ENCODE measurements around the gene ARHGEF40. TPM values are rescaled to one million over a fixed set of nuclear protein-coding genes. Genes with fewer than 3 reads are reported as not detected.

ARHGEF40 gene
- total RNA-seq, 1 experiment from 2014 or later, result 74.2 TPM

DNA sequence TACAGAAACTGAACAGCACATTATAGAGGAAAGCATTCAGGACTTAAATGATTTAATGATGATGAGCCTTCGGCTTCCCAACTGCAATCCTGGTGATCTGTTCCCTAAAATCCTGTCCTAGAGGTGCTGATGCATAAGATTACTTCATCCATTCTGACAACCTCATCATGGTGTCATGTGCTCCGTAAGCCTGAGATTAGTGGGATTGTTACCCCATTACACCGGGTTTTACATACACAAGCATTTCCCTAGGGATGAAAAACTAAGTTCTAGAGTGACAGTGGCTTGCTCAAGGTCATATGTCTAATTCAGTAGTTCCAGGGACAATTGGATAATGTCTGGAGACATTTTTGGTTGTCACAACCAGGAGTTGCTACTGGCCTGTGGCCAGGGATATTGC, 32.9 kb upstream of the ARHGEF40 start (continued):
- TF ChIP-seq MYBL2 (CRISPR knock-in tag; IDR thresholded peaks at IDR 0.05), result no peak
- no peak for TF ChIP-seq EMX1 (CRISPR knock-in tag; IDR thresholded peaks at IDR 0.05)
- TF ChIP-seq ZNF416 (CRISPR knock-in tag; IDR thresholded peaks at IDR 0.05), result no peak

DNA sequence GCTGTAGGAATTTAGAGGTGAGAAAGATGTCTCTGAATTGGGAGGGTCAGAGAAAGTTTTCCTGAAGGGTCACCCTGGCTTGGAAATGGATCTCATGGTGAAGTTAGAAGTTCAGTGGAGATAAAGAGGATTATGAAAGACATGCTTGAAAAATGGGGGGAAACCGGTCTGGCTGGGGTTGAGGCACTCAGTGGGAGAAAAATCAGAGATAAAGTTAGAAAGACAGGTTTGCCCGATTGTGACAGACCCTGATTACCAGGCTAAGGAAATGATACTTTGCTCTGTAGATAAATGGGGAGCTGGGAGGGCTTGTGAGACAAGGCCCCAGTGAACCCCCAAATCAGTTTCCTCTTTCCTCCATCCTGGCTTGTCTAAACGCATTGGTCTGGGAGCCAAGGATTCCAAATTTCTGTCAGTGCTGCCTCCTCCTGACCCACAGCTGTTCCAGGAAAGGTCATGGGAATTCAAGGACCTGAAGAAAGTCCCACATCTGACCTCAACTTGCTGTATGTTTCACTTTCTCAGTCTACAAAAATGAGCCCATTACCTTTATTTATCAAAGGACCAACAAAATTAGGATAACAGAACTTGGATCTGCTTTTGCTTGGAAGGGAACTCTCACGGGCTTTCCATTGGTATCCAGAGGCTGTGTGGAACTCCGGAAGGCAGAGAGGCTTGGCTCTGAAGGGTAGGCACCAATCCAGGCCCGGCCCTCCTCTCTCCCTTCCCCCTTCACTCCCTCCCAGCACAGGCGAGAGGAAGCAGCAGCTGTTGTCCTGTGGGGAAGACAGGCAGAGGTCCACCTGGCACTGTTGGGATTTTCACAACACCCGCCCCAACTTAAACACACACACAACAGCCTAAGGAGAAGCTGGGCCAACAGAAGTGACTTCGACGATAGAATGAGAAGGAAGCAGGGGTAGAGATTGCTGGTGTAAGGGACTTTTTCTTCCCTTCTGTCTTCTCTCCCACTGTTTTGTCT, 31.4 kb upstream of the ARHGEF40 start:
- Mint-ChIP-seq H3K4me1 (peaks cover 26% of the 10 kb centered on the region), H3K27me3 (ENCODE audit: low read depth) (peaks cover 3% of the 10 kb centered on the region; the same call in 1 of the 2 replicates), H3K27ac (peak overlapping the region; percentile 49), H3K36me3 (no peaks in the 10 kb centered on the region), H3K9me3 (no peaks in the 10 kb centered on the region), H3K4me3 (peak overlapping the region; percentile 25; the same call in 1 of the 2 replicates)
- DNase-seq (ENCODE audit: low spot score) (peak; percentile 68), ATAC-seq (peak; percentile 97)
- TF ChIP-seq SOX15 (CRISPR knock-in tag; IDR thresholded peaks at IDR 0.05), result no peak
- no peak for TF ChIP-seq CBFB (CRISPR knock-in tag; IDR thresholded peaks at IDR 0.05; ENCODE audit: low read depth)
- ChIA-PET POLR2A (interaction anchor here (1.0 to 2.8 kb wide), 3 partner anchors 12 to 64 kb away, joined by 3 to 26 read pairs (median 3); no protein-coding TSS in a partner anchor), CTCF (interaction anchor here (1.1 to 7.0 kb wide), 30 partner anchors 7 to 379 kb away, joined by 3 to 670 read pairs (median 15); partner anchors contain the start of genes ARHGEF40, NDRG2, RNASE4 and RNASE8)

DNA sequence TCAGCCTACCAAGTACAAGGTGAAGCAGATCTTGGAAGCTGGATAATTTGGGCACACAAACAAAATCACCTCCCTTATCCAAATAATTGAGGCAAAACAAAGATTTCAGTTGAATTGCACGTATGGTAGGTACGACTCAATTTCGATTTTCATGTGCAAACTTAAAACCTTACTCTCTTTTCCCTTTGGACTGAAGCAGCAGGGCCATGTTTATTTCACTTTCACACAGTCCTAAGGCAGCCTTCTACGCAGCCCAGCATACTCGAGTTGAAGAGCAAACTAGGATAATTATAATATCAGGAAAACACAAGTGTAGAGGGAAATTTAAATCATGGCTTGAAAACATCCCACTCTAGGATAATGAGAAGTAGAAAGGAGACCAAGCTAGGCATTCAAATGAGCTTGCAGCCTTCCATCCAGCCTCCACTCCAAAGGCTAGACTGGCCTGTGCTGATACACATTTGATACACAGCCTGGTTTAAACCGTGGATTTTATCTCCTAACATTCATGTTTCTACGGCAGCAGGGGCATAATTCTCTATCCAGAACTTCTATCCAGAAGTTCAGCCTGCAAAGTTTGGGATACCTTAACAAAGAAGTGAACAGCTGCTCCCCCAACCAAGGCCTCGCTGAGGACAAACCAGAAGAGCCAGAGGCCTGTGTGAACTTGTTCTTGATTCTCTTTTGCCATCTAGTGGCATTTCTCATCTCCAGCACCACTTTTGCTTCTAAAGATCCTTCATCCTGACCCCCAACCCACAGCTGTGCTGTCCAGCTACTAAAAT, 30.3 kb upstream of the ARHGEF40 start:
- peak overlapping the region; percentile 72; the same call in 1 of the 2 replicates for H3K27ac Mint-ChIP-seq
- TF ChIP-seq TP53 (CRISPR knock-in tag; IDR thresholded peaks at IDR 0.05), result no peak
- TF ChIP-seq, protein P1, sequence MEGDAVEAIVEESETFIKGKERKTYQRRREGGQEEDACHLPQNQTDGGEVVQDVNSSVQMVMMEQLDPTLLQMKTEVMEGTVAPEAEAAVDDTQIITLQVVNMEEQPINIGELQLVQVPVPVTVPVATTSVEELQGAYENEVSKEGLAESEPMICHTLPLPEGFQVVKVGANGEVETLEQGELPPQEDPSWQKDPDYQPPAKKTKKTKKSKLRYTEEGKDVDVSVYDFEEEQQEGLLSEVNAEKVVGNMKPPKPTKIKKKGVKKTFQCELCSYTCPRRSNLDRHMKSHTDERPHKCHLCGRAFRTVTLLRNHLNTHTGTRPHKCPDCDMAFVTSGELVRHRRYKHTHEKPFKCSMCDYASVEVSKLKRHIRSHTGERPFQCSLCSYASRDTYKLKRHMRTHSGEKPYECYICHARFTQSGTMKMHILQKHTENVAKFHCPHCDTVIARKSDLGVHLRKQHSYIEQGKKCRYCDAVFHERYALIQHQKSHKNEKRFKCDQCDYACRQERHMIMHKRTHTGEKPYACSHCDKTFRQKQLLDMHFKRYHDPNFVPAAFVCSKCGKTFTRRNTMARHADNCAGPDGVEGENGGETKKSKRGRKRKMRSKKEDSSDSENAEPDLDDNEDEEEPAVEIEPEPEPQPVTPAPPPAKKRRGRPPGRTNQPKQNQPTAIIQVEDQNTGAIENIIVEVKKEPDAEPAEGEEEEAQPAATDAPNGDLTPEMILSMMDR (IDR thresholded peaks at IDR 0.05), result 0 out of 2 replicates have a peak, but pooled peaks have one; percentile 25
- no peak for TF ChIP-seq JAZF1 (CRISPR knock-in tag; IDR thresholded peaks at IDR 0.05)
- TF ChIP-seq, protein P2, sequence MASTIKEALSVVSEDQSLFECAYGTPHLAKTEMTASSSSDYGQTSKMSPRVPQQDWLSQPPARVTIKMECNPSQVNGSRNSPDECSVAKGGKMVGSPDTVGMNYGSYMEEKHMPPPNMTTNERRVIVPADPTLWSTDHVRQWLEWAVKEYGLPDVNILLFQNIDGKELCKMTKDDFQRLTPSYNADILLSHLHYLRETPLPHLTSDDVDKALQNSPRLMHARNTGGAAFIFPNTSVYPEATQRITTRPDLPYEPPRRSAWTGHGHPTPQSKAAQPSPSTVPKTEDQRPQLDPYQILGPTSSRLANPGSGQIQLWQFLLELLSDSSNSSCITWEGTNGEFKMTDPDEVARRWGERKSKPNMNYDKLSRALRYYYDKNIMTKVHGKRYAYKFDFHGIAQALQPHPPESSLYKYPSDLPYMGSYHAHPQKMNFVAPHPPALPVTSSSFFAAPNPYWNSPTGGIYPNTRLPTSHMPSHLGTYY (CRISPR knock-in tag; IDR thresholded peaks at IDR 0.05), result no peak
- H3K27me3 Mint-ChIP-seq (ENCODE audit: low read depth), result peaks cover 3% of the 10 kb centered on the region; the same call in 1 of the 2 replicates
- POLR2A ChIA-PET, result interaction anchor here (1.0 to 2.8 kb wide), 8 partner anchors 13 to 63 kb away, joined by 3 to 26 read pairs (median 4); partner anchors contain the start of gene ARHGEF40
- no peaks in the 10 kb centered on the region for H3K9me3 Mint-ChIP-seq
- DNase-seq (ENCODE audit: low spot score) (peak; percentile 33), ATAC-seq (peak; percentile 74)
- peak overlapping the region; percentile 25 for H3K4me3 Mint-ChIP-seq
- no peaks in the 10 kb centered on the region for H3K36me3 Mint-ChIP-seq
- peaks cover 26% of the 10 kb centered on the region for H3K4me1 Mint-ChIP-seq
- CTCF ChIA-PET, result interaction anchor here (0.6 to 7.0 kb wide), 52 partner anchors 8 to 483 kb away, joined by 3 to 670 read pairs (median 6); partner anchors contain the start of genes ARHGEF40, NDRG2, RNASE4 and RNASE8

DNA sequence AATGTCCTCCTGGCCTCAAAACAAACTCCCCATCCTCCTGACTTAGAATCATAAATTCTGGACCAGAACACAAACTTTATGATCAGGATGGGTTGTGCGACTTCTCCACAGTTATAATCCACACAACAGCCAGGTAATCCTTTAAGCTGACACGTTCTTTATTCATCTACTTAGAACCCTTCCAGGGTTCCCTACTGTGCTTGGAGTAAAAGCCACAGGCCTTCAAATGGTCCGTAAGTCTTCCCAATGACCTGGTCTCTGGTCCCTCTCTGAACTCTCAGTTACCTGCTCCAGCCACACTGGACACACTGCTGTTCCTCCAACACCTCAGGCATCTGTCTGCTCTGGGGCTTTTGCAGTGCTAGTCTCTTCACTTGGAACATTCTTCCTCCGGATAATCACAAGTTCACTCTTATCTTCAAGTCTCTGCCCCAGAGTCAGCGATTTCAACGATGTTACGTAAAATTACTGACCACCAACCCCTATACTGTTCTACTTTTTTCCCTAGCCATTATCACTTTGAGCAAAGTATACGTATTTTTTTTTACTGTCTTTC, 29.7 kb upstream of the ARHGEF40 start:
- H3K4me3 Mint-ChIP-seq, result no peak overlapping the region
- peaks cover 26% of the 10 kb centered on the region for H3K4me1 Mint-ChIP-seq
- CTCF ChIA-PET, result interaction anchor here (0.6 to 7.0 kb wide), 49 partner anchors 7 to 634 kb away, joined by 3 to 670 read pairs (median 7); partner anchors contain the start of genes ARHGEF40, NDRG2, RNASE4 and RNASE8
- H3K27me3 Mint-ChIP-seq (ENCODE audit: low read depth), result peaks cover 3% of the 10 kb centered on the region; the same call in 1 of the 2 replicates
- DNase-seq (ENCODE audit: low spot score) (no peak), ATAC-seq (no peak)
- no peaks in the 10 kb centered on the region for H3K36me3 Mint-ChIP-seq
- POLR2A ChIA-PET, result interaction anchor here (1.0 to 2.8 kb wide), 6 partner anchors 14 to 47 kb away, joined by 3 to 26 read pairs (median 4); partner anchors contain the start of gene ARHGEF40
- no peak overlapping the region for H3K27ac Mint-ChIP-seq
- H3K9me3 Mint-ChIP-seq, result no peaks in the 10 kb centered on the region
- TF ChIP-seq, protein P3, sequence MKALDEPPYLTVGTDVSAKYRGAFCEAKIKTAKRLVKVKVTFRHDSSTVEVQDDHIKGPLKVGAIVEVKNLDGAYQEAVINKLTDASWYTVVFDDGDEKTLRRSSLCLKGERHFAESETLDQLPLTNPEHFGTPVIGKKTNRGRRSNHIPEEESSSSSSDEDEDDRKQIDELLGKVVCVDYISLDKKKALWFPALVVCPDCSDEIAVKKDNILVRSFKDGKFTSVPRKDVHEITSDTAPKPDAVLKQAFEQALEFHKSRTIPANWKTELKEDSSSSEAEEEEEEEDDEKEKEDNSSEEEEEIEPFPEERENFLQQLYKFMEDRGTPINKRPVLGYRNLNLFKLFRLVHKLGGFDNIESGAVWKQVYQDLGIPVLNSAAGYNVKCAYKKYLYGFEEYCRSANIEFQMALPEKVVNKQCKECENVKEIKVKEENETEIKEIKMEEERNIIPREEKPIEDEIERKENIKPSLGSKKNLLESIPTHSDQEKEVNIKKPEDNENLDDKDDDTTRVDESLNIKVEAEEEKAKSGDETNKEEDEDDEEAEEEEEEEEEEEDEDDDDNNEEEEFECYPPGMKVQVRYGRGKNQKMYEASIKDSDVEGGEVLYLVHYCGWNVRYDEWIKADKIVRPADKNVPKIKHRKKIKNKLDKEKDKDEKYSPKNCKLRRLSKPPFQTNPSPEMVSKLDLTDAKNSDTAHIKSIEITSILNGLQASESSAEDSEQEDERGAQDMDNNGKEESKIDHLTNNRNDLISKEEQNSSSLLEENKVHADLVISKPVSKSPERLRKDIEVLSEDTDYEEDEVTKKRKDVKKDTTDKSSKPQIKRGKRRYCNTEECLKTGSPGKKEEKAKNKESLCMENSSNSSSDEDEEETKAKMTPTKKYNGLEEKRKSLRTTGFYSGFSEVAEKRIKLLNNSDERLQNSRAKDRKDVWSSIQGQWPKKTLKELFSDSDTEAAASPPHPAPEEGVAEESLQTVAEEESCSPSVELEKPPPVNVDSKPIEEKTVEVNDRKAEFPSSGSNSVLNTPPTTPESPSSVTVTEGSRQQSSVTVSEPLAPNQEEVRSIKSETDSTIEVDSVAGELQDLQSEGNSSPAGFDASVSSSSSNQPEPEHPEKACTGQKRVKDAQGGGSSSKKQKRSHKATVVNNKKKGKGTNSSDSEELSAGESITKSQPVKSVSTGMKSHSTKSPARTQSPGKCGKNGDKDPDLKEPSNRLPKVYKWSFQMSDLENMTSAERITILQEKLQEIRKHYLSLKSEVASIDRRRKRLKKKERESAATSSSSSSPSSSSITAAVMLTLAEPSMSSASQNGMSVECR (CRISPR knock-in tag; IDR thresholded peaks at IDR 0.05; ENCODE audit: borderline replicate concordance), result no peak
- TF ChIP-seq, protein P1 (IDR thresholded peaks at IDR 0.05), result peak; percentile 9; the same call in 1 of the 2 replicates
- TF ChIP-seq, protein P2 (CRISPR knock-in tag; IDR thresholded peaks at IDR 0.05), result no peak
- TF ChIP-seq, protein P4, sequence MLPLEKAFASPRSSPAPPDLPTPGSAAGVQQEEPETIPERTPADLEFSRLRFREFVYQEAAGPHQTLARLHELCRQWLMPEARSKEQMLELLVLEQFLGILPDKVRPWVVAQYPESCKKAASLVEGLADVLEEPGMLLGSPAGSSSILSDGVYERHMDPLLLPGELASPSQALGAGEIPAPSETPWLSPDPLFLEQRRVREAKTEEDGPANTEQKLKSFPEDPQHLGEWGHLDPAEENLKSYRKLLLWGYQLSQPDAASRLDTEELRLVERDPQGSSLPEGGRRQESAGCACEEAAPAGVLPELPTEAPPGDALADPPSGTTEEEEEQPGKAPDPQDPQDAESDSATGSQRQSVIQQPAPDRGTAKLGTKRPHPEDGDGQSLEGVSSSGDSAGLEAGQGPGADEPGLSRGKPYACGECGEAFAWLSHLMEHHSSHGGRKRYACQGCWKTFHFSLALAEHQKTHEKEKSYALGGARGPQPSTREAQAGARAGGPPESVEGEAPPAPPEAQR (CRISPR knock-in tag; IDR thresholded peaks at IDR 0.05), result no peak

Measured in WTC11 (cell line).